ENCODE measurements around the gene BUB1B.

BUB1B gene

DNA sequence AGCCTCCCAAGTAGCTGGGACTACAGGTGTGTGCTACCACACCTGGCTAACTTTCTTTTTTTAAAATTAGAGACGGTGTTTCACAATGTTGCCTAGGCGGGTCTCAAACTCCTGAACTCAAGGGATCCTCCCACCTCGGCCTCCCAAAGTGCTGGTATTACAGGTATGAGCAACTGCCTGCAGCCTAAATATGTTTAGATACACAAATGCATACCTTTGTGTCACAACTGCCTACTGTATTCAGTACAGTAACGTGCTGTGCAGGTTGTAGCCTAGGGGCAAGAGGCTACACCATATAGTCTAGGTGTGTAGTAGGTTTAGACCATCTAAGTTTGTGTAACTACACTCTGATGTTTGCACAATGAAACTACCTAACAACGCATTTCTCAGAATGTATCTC lies 68.4 kb downstream of the BUB1B start:
- H3K9me3 ChIP-seq (replicated peaks; ENCODE audit: insufficient read depth, low read length): no peaks in the 10 kb centered on the region
- DNase-seq: no peak
- H3K79me2 ChIP-seq (ENCODE audit: low read length): no peaks in the 10 kb centered on the region
- no peaks in the 10 kb centered on the region for H4K20me1 ChIP-seq (ENCODE audit: insufficient read depth, low read length)
- peaks cover 9% of the 10 kb centered on the region for H3K36me3 ChIP-seq (replicated peaks; ENCODE audit: insufficient read depth, low read length)
- H3F3A ChIP-seq (ENCODE audit: insufficient read depth, low read length): no peaks in the 10 kb centered on the region
- no peaks in the 10 kb centered on the region for H3K9me2 ChIP-seq (replicated peaks; ENCODE audit: insufficient read depth, low read length)
- no peak overlapping the region for H3K9ac ChIP-seq (ENCODE audit: low read length)
- H3K27ac ChIP-seq (ENCODE audit: low read length): no peak overlapping the region
- H3K27me3 ChIP-seq (replicated peaks; ENCODE audit: insufficient read depth, low read length): no peaks in the 10 kb centered on the region
- no peak overlapping the region for H2AFZ ChIP-seq (ENCODE audit: low read length)
- H3K4me2 ChIP-seq (ENCODE audit: low read depth, low read length): no peak overlapping the region
- peaks cover 11% of the 10 kb centered on the region; the same call in 1 of the 2 replicates for H3K4me1 ChIP-seq (ENCODE audit: low read length)
- TF ChIP-seq EZH2 (optimal IDR thresholded peaks at IDR 0.05; ENCODE audit: low read depth, low read length): no peak
- H3K4me3 ChIP-seq (ENCODE audit: low read length): no peak overlapping the region

- H4K20me1 ChIP-seq (ENCODE audit: insufficient read depth, low read length): no peaks in the 10 kb centered on the region
- no peaks in the 10 kb centered on the region for H3K9me2 ChIP-seq (replicated peaks; ENCODE audit: insufficient read depth, low read length)
- no peak for DNase-seq
- H3K9ac ChIP-seq (ENCODE audit: low read length): no peak overlapping the region
- H3K4me1 ChIP-seq (ENCODE audit: low read length): peaks cover 17% of the 10 kb centered on the region
- no peak overlapping the region for H3K4me3 ChIP-seq (ENCODE audit: low read length)
- no peak overlapping the region for H2AFZ ChIP-seq (ENCODE audit: low read length)
- H3K9me3 ChIP-seq (replicated peaks; ENCODE audit: insufficient read depth, low read length): no peaks in the 10 kb centered on the region
- H3F3A ChIP-seq (ENCODE audit: insufficient read depth, low read length): no peaks in the 10 kb centered on the region; the same call in 1 of the 2 replicates
- H3K79me2 ChIP-seq (ENCODE audit: low read length): no peaks in the 10 kb centered on the region
- H3K27me3 ChIP-seq (replicated peaks; ENCODE audit: insufficient read depth, low read length): no peaks in the 10 kb centered on the region
- H3K36me3 ChIP-seq (replicated peaks; ENCODE audit: insufficient read depth, low read length): peaks cover 5% of the 10 kb centered on the region
- TF ChIP-seq EZH2phosphoT487 (IDR thresholded peaks at IDR 0.05; ENCODE audit: low read length): no peak
- TF ChIP-seq, protein P1, sequence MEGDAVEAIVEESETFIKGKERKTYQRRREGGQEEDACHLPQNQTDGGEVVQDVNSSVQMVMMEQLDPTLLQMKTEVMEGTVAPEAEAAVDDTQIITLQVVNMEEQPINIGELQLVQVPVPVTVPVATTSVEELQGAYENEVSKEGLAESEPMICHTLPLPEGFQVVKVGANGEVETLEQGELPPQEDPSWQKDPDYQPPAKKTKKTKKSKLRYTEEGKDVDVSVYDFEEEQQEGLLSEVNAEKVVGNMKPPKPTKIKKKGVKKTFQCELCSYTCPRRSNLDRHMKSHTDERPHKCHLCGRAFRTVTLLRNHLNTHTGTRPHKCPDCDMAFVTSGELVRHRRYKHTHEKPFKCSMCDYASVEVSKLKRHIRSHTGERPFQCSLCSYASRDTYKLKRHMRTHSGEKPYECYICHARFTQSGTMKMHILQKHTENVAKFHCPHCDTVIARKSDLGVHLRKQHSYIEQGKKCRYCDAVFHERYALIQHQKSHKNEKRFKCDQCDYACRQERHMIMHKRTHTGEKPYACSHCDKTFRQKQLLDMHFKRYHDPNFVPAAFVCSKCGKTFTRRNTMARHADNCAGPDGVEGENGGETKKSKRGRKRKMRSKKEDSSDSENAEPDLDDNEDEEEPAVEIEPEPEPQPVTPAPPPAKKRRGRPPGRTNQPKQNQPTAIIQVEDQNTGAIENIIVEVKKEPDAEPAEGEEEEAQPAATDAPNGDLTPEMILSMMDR (IDR thresholded peaks at IDR 0.05; ENCODE audit: low read length): no peak
- no peak for TF ChIP-seq EZH2 (optimal IDR thresholded peaks at IDR 0.05; ENCODE audit: low read depth, low read length)
- H3K27ac ChIP-seq (ENCODE audit: low read length): no peak overlapping the region
- no peak overlapping the region for H3K4me2 ChIP-seq (ENCODE audit: low read depth, low read length)
Observed at GRCh38 chr15:40229956-40230355, 69.1 kb downstream of the BUB1B start.

GRCh38 chr15:40232625-40233070 lies 71.8 kb downstream of the BUB1B start:
- DNase-seq: no peak
- H2AFZ ChIP-seq (ENCODE audit: low read length): no peak overlapping the region
- no peak overlapping the region for H3K9ac ChIP-seq (ENCODE audit: low read length)
- TF ChIP-seq EZH2 (optimal IDR thresholded peaks at IDR 0.05; ENCODE audit: low read depth, low read length): no peak
- no peak overlapping the region for H3K27ac ChIP-seq (ENCODE audit: low read length)
- no peaks in the 10 kb centered on the region for H4K20me1 ChIP-seq (ENCODE audit: insufficient read depth, low read length)
- H3K9me3 ChIP-seq (replicated peaks; ENCODE audit: insufficient read depth, low read length): no peaks in the 10 kb centered on the region
- H3F3A ChIP-seq (ENCODE audit: insufficient read depth, low read length): no peaks in the 10 kb centered on the region; the same call in 1 of the 2 replicates
- H3K36me3 ChIP-seq (replicated peaks; ENCODE audit: insufficient read depth, low read length): 0 out of 2 replicates have a peak, but pooled peaks cover 4% of the 10 kb centered on the region
- H3K27me3 ChIP-seq (replicated peaks; ENCODE audit: insufficient read depth, low read length): no peaks in the 10 kb centered on the region
- H3K79me2 ChIP-seq (ENCODE audit: low read length): no peaks in the 10 kb centered on the region
- H3K4me1 ChIP-seq (ENCODE audit: low read length): peaks cover 11% of the 10 kb centered on the region
- no peaks in the 10 kb centered on the region for H3K9me2 ChIP-seq (replicated peaks; ENCODE audit: insufficient read depth, low read length)
- no peak overlapping the region for H3K4me3 ChIP-seq (ENCODE audit: low read length)
- no peak overlapping the region for H3K4me2 ChIP-seq (ENCODE audit: low read depth, low read length)

- no peaks in the 10 kb centered on the region for H4K20me1 ChIP-seq (ENCODE audit: insufficient read depth, low read length)
- H3K27me3 ChIP-seq (replicated peaks; ENCODE audit: insufficient read depth, low read length): no peaks in the 10 kb centered on the region
- H3K4me2 ChIP-seq (ENCODE audit: low read depth, low read length): no peak overlapping the region
- no peaks in the 10 kb centered on the region for H3K79me2 ChIP-seq (ENCODE audit: low read length)
- no peak overlapping the region for H3K4me3 ChIP-seq (ENCODE audit: low read length)
- DNase-seq: no peak
- no peak overlapping the region for H3K9ac ChIP-seq (ENCODE audit: low read length)
- no peak overlapping the region for H2AFZ ChIP-seq (ENCODE audit: low read length)
- H3K4me1 ChIP-seq (ENCODE audit: low read length): peaks cover 17% of the 10 kb centered on the region
- no peaks in the 10 kb centered on the region for H3K9me3 ChIP-seq (replicated peaks; ENCODE audit: insufficient read depth, low read length)
- H3K27ac ChIP-seq (ENCODE audit: low read length): no peak overlapping the region
- no peaks in the 10 kb centered on the region; the same call in 1 of the 2 replicates for H3F3A ChIP-seq (ENCODE audit: insufficient read depth, low read length)
- TF ChIP-seq EZH2 (optimal IDR thresholded peaks at IDR 0.05; ENCODE audit: low read depth, low read length): no peak
- H3K9me2 ChIP-seq (replicated peaks; ENCODE audit: insufficient read depth, low read length): no peaks in the 10 kb centered on the region
- H3K36me3 ChIP-seq (replicated peaks; ENCODE audit: insufficient read depth, low read length): 0 out of 2 replicates have a peak, but pooled peaks cover 4% of the 10 kb centered on the region
Observed at GRCh38 chr15:40233727-40234577, 73.1 kb downstream of the BUB1B start.

All from MM.1S (cell line).